GM18517 (cell line): ENCODE data around the gene TCF7L1.

Experiments used
- ATAC-seq: cut with Tn5 transposase; IDR thresholded peaks from one replicate; pipeline ENCODE4 v1.9.1; 2021; ENCODE audit warnings: mild to moderate bottlenecking, moderate library complexity; ENCODE audit not compliant: unreplicated experiment

The TCF7L1 gene

GRCh38 chr2:85273738-85274731, 140.8 kb downstream of the TCF7L1 start:
- no peak for ATAC-seq

GRCh38 chr2:85275984-85276540, 142.9 kb downstream of the TCF7L1 start:
- no peak for ATAC-seq

- no peak for ATAC-seq
These were observed 143.5 kb downstream of the TCF7L1 start for GRCh38 chr2:85276571-85277118.

GRCh38 chr2:85277416-85278158, 144.4 kb downstream of the TCF7L1 start:
- no peak for ATAC-seq

- no peak for ATAC-seq
These were observed 145.2 kb downstream of the TCF7L1 start for GRCh38 chr2:85278361-85278760.

GRCh38 chr2:85281553-85281952, 148.4 kb downstream of the TCF7L1 start:
- no peak for ATAC-seq

GRCh38 chr2:85282914-85283313, 149.7 kb downstream of the TCF7L1 start:
- no peak for ATAC-seq

GRCh38 chr2:85283641-85284040, 150.4 kb downstream of the TCF7L1 start:
- ATAC-seq = no peak

GRCh38 chr2:85286918-85287317, 153.7 kb downstream of the TCF7L1 start:
- ATAC-seq = no peak

- no peak for ATAC-seq
These were observed 154.5 kb downstream of the TCF7L1 start for GRCh38 chr2:85287721-85288120.

- ATAC-seq = no peak
These were observed 155.1 kb downstream of the TCF7L1 start for GRCh38 chr2:85288244-85288725.

GRCh38 chr2:85291425-85292023, 158.3 kb downstream of the TCF7L1 start:
- no peak for ATAC-seq

- ATAC-seq = no peak
These were observed 168.9 kb downstream of the TCF7L1 start for GRCh38 chr2:85302121-85302520.

GRCh38 chr2:85303780-85304531, 170.8 kb downstream of the TCF7L1 start:
- ATAC-seq = no peak

- no peak for ATAC-seq
These were observed 174.3 kb downstream of the TCF7L1 start for GRCh38 chr2:85307527-85307897.

GRCh38 chr2:85308201-85308600, 175.0 kb downstream of the TCF7L1 start:
- no peak for ATAC-seq

- ATAC-seq = no peak
These were observed 175.8 kb downstream of the TCF7L1 start for GRCh38 chr2:85308896-85309555.

GRCh38 chr2:85309699-85310321, 176.6 kb downstream of the TCF7L1 start:
- peak; percentile 11 for ATAC-seq

- peak; percentile 63 for ATAC-seq
These were observed 177.1 kb downstream of the TCF7L1 start for GRCh38 chr2:85310330-85310729.
